ENCODE results near the gene STIMATE. TPM values are rescaled to one million over a fixed set of nuclear protein-coding genes. Genes with fewer than 3 reads are reported as not detected.

STIMATE gene
- total and polyA plus RNA-seq, 9 of the 15 experiments (the other 6 are each of a cell fraction or from before 2014, with no cell fraction given) = 0.14 to 7.7 (median 4.9) TPM

DNA sequence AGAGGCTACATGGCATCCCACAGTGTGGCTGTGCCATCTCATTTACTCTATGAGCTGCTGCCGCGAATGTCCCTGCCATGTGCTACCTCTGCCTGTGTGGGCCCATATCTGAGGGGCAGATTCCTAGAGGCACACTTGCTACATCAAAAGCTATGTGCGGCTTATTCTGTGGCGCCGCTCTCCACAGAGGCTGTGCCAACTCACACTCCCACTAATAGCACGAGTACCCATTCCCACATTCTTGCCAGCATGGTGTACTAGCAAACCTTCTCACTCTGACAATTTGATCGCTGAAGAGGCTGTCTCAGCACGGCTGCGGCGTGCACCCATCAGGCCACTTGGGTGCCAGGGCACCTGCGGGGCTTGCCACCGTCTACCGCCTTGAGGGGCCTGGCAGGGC lies 31.4 kb downstream of the STIMATE start:
- no peak for ATAC-seq
- Histone ChIP-seq H4K20me1 (replicated peaks; ENCODE audit: control insufficient read depth, insufficient read depth, low read length) (no peaks in the 10 kb centered on the region), H3K27ac (ENCODE audit: extremely low read depth, low read depth, low read length) (no peak overlapping the region), H3K36me3 (ENCODE audit: control insufficient read depth, insufficient read depth, low read length) (no peaks in the 10 kb centered on the region), H3K4me1 (replicated peaks in 1 of 2; ENCODE audit: control insufficient read depth in 2 of 2, insufficient read depth in 2 of 2, low read length in 2 of 2) (peaks cover 0 to 3% of the 10 kb centered on the region in 2 experiments; a peak in 2 of 5 replicates), H3K4me3 (no peak overlapping the region), H3K27me3 (ENCODE audit: control insufficient read depth in 2 of 2, insufficient read depth in 2 of 2, low read length in 2 of 2) (no peaks in the 10 kb centered on the region), H3K9ac (ENCODE audit: insufficient read depth in 1 of 2, low read depth in 2 of 2, low read length in 2 of 2) (no peak overlapping the region), H2AFZ (ENCODE audit: low read depth, low read length) (no peak overlapping the region), H3K4me2 (ENCODE audit: insufficient read depth, low read length) (no peak overlapping the region), H3K9me3 (replicated peaks; ENCODE audit: control insufficient read depth, insufficient read depth, low read depth, low read length) (no peaks in the 10 kb centered on the region), H3K79me2 (ENCODE audit: control insufficient read depth, insufficient read depth, low read length) (no peaks in the 10 kb centered on the region), H3K9me1 (ENCODE audit: control insufficient read depth, insufficient read depth, low read length) (no peaks in the 10 kb centered on the region)
- POLR2A ChIA-PET = no interaction called here
- intact Hi-C loops (cut with micrococcal nuclease) = no loop called here
- CTCF ChIA-PET (ENCODE audit: low intra/inter-chr PET ratio) = no interaction called here
- TF ChIP-seq YY1 (IDR thresholded peaks at IDR 0.05; ENCODE audit: borderline replicate concordance in 1 of 3, control insufficient read depth in 1 of 3, extremely low read depth in 1 of 3, insufficient read depth in 3 of 3, insufficient read length in 1 of 3, insufficient replicate concordance in 2 of 3, low read depth in 1 of 3, low read length in 2 of 3) = no peak
- TF ChIP-seq ZNF57 (CRISPR knock-in tag; IDR thresholded peaks at IDR 0.05) = no peak
- TF ChIP-seq RBM15 (IDR thresholded peaks at IDR 0.05; ENCODE audit: insufficient read depth, low read length) = no peak
- no peak for TF ChIP-seq CHAMP1 (IDR thresholded peaks at IDR 0.05)
- no peak for TF ChIP-seq ZNF518B (CRISPR knock-in tag; IDR thresholded peaks at IDR 0.05)
- TF ChIP-seq ZFX (CRISPR knock-in tag; IDR thresholded peaks at IDR 0.05) = no peak
- no TSS peak for BruUV-seq (replicated peaks)
- no peak for FAIRE-seq
- in situ Hi-C loops (cut with MboI) = no loop called here
- DNase-seq (ENCODE audit: extremely low read depth in 1 of 4, low spot score in 3 of 4) = no peak
- 67% methylated on average over 4 of the region's 13 CpGs for WGBS (ENCODE audit: insufficient coverage, low coverage, missing lambda C conversion rate)

Data from K562 (cell line).